Esophagus squamous epithelium (tissue), 5 donors: ENCODE results near the gene FITM1. TPM values are rescaled to one million over a fixed set of nuclear protein-coding genes. Genes with fewer than 3 reads are reported as not detected.
A peak's percentile ranks its signal among the peaks of the same experiment; 100 is the strongest.

Experiments
- DNase-seq: peaks from one replicate; lab custom pipeline; 2025; lab: John Stamatoyannopoulos, UW
- H3K27ac ChIP-seq, 4 donors: fragments of 200-600 bp; sonication (generic); one replicate each; pipeline ENCODE4 v1.5.1; 2016 to 2019; ENCODE audit warnings: mild to moderate bottlenecking in 1 of 4
- H3K27me3 ChIP-seq, 4 donors: fragments of 200-600 bp; sonication (generic); 1 replicate in 3 of 4; 2 replicates in 1 of 4; pipeline versions ENCODE4 v1.5.1 to v1.6.0; 2017 to 2021; ENCODE audit warnings: antibody characterized with exemption in 1 of 4
- H3K36me3 ChIP-seq, 3 donors: fragments of 200-600 bp; sonication (generic); one replicate each; pipeline ENCODE4 v1.5.1; 2016 to 2019
- H3K4me1 ChIP-seq, 3 donors: fragments of 200-600 bp; sonication (generic); one replicate each; pipeline ENCODE4 v1.5.1; 2017 to 2019
- H3K4me3 ChIP-seq, 4 donors: fragments of 200-600 bp; sonication (generic); 1 replicate in 3 of 4; 2 replicates in 1 of 4; pipeline ENCODE4 v1.5.1; 2016 to 2019; ENCODE audit warnings: mild to moderate bottlenecking in 2 of 4, moderate library complexity in 1 of 4
- H3K9me3 ChIP-seq, 3 donors: fragments of 200-600 bp; sonication (generic); one replicate each; pipeline ENCODE4 v1.5.1; 2016 to 2019
- CTCF ChIP-seq, 6 experiments: fragments of 450-650 bp in 4 of 6; fragments of 200-600 bp in 2 of 6; sonication (generic) in 2 of 6; IDR thresholded peaks; one replicate each; pipeline ENCODE4 v1.5.1; 2016 to 2019; ENCODE audit warnings: antibody characterized with exemption in 6 of 6, mild to moderate bottlenecking in 4 of 6, moderate library complexity in 4 of 6
- POLR2A ChIP-seq, 4 donors: fragments of 450-650 bp; IDR thresholded peaks; one replicate each; pipeline ENCODE4 v1.6.1; 2017; ENCODE audit warnings: antibody characterized with exemption in 4 of 4, mild to moderate bottlenecking in 4 of 4, moderate library complexity in 3 of 4
- WGBS, 2 donors: methylation state at CpG; one replicate each; pipeline ENCODE4 v1.1.5; 2018; 5-methylcytosine and 5-hydroxymethylcytosine counted together
- intact Hi-C: fragments of 100-400 bp; cut with DNase I; formaldehyde crosslinking; loops from one replicate; pipeline ENCODE4 v1.15.0; 2022
- total RNA-seq, 4 donors: library from RNA; depleted of rRNA; stranded (reverse); fragments of >200 nt; gene quantifications; one replicate each; pipeline ENCODE4 v1.1.0, GENCODE V29; 2016
- donor health status: DM: yes; HTN: yes; CAD: no.

Gene FITM1
- total RNA-seq, 4 donors from 2014 or later = 0.42 to 3.7 (median 0.95) TPM; not detected in 1

- Histone ChIP-seq H3K36me3 (peaks cover 17 to 27% (median 17%) of the 10 kb centered on the region in 3 donors), H3K4me1 (peaks cover 31 to 68% (median 41%) of the 10 kb centered on the region in 3 donors), H3K4me3 (peak overlapping the region; percentile 77 to 100 (median 88)), H3K27ac (peak overlapping the region; percentile 95 to 98 (median 96)), H3K9me3 (no peaks in the 10 kb centered on the region), H3K27me3 (no peaks in the 10 kb centered on the region)
- WGBS, 2 donors = 16 to 24% methylated on average over 9 of the region's 13 CpGs
- TF ChIP-seq POLR2A (IDR thresholded peaks at IDR 0.05) (no peak), CTCF (IDR thresholded peaks at IDR 0.05) (no peak)
- intact Hi-C loops = no loop called here
- no peak for DNase-seq
Observed at GRCh38 chr14:24136684-24137528, 6.4 kb downstream of the FITM1 start.

- Histone ChIP-seq H3K9me3 (no peaks in the 10 kb centered on the region), H3K4me3 (peak overlapping the region in 1 of 4 donors; percentile 100), H3K27me3 (no peaks in the 10 kb centered on the region), H3K4me1 (peaks cover 38 to 68% (median 46%) of the 10 kb centered on the region in 3 donors), H3K27ac (peak overlapping the region in 2 of 4 donors; percentile 96 to 97), H3K36me3 (peaks cover 17 to 27% (median 17%) of the 10 kb centered on the region in 3 donors)
- intact Hi-C loops = no loop called here
- WGBS, 2 donors = 87 to 88% methylated on average over 5 to 7 of the region's 8 CpGs
- TF ChIP-seq POLR2A (IDR thresholded peaks at IDR 0.05) = no peak
- TF ChIP-seq CTCF (IDR thresholded peaks at IDR 0.05) = no peak
- DNase-seq = no peak
Observed at GRCh38 chr14:24137529-24138395, 7.3 kb downstream of the FITM1 start.

- no peaks in the 10 kb centered on the region for H3K27me3 ChIP-seq
- H3K27ac ChIP-seq = peak overlapping the region in 1 of 4 donors; percentile 37
- peaks cover 38 to 68% (median 46%) of the 10 kb centered on the region in 3 donors for H3K4me1 ChIP-seq
- no peak overlapping the region for H3K4me3 ChIP-seq
- 82 to 92% methylated on average over 8 to 11 of the region's 13 CpGs for WGBS, 2 donors
- intact Hi-C loops = no loop called here
- peaks cover 17 to 33% (median 17%) of the 10 kb centered on the region in 3 donors for H3K36me3 ChIP-seq
- H3K9me3 ChIP-seq = no peaks in the 10 kb centered on the region
- no peak for TF ChIP-seq CTCF (IDR thresholded peaks at IDR 0.05)
- TF ChIP-seq POLR2A (IDR thresholded peaks at IDR 0.05) = no peak
- DNase-seq = no peak
Observed at GRCh38 chr14:24138396-24139271, 8.2 kb downstream of the FITM1 start.

- 82 to 89% methylated on average over 7 to 9 of the region's 9 CpGs for WGBS, 2 donors
- Histone ChIP-seq H3K27me3 (no peaks in the 10 kb centered on the region), H3K9me3 (no peaks in the 10 kb centered on the region), H3K36me3 (peaks cover 17 to 40% (median 17%) of the 10 kb centered on the region in 3 donors), H3K4me1 (peaks cover 38 to 76% (median 46%) of the 10 kb centered on the region in 3 donors), H3K27ac (peak overlapping the region in 3 of 4 donors; percentile 37 to 96 (median 95)), H3K4me3 (peak overlapping the region in 1 of 4 donors; percentile 84)
- no peak for DNase-seq
- TF ChIP-seq CTCF (IDR thresholded peaks at IDR 0.05) (no peak), POLR2A (IDR thresholded peaks at IDR 0.05) (no peak)
- intact Hi-C loops = no loop called here
Observed at GRCh38 chr14:24139272-24139934, 8.9 kb downstream of the FITM1 start.
